GM21737 (cell line): Measurements from ENCODE around the gene SIL1.

Experiments
- ATAC-seq: cut with Tn5 transposase; IDR thresholded peaks from one replicate; pipeline ENCODE4 v1.9.1; 2021; ENCODE audit warnings: mild to moderate bottlenecking, moderate library complexity; ENCODE audit not compliant: unreplicated experiment

The SIL1 gene

GRCh38 chr5:138964647-138965201 is 233.4 kb downstream of the SIL1 start:
- no peak for ATAC-seq

- ATAC-seq: no peak
Observed at GRCh38 chr5:138963763-138964371, 234.3 kb downstream of the SIL1 start.

- no peak for ATAC-seq
Observed at GRCh38 chr5:138962614-138963370, 235.4 kb downstream of the SIL1 start.

GRCh38 chr5:138961729-138962128 is 236.4 kb downstream of the SIL1 start:
- no peak for ATAC-seq

GRCh38 chr5:138961221-138961620 is 236.9 kb downstream of the SIL1 start:
- no peak for ATAC-seq

- no peak for ATAC-seq
Observed at GRCh38 chr5:138960145-138960692, 237.9 kb downstream of the SIL1 start.

GRCh38 chr5:138956801-138957200 is 241.4 kb downstream of the SIL1 start:
- no peak for ATAC-seq

GRCh38 chr5:138955671-138956295 is 242.4 kb downstream of the SIL1 start:
- no peak for ATAC-seq

- no peak for ATAC-seq
Observed at GRCh38 chr5:138955013-138955660, 243.0 kb downstream of the SIL1 start.

GRCh38 chr5:138954257-138955012 is 243.7 kb downstream of the SIL1 start:
- no peak for ATAC-seq

GRCh38 chr5:138953387-138954256 is 244.5 kb downstream of the SIL1 start:
- ATAC-seq: peak; percentile 69

- no peak for ATAC-seq
Observed at GRCh38 chr5:138952962-138953361, 245.2 kb downstream of the SIL1 start.

GRCh38 chr5:138951986-138952735 is 246.0 kb downstream of the SIL1 start:
- ATAC-seq: no peak

GRCh38 chr5:138951091-138951985 is 246.8 kb downstream of the SIL1 start:
- no peak for ATAC-seq

- ATAC-seq: no peak
Observed at GRCh38 chr5:138950421-138951031, 247.6 kb downstream of the SIL1 start.

GRCh38 chr5:138949988-138950387 is 248.2 kb downstream of the SIL1 start:
- no peak for ATAC-seq

GRCh38 chr5:138949223-138949574 is 249.0 kb downstream of the SIL1 start:
- no peak for ATAC-seq
